GM12878 (cell line): ENCODE results near the gene FN3K.

ENCODE experiments used
- BRCA1 ChIP-seq: IDR thresholded peaks from 2 replicates; pipeline ENCODE4 v1.6.1; 2011; ENCODE audit warnings: low read depth, low read length, improper control_type of control experiment
- FOXK2 ChIP-seq: fragments of 450-650 bp; IDR thresholded peaks from 2 replicates; pipeline ENCODE4 v1.6.1; 2017; ENCODE audit warnings: mild to moderate bottlenecking, moderate library complexity
- FOXM1 ChIP-seq: IDR thresholded peaks from 2 replicates; pipeline ENCODE4 v1.6.1; 2012; ENCODE audit warnings: low read depth, mild to moderate bottlenecking, inconsistent platforms, low read length, moderate library complexity
- KDM1A ChIP-seq: fragments of 200-600 bp; sonication (generic); IDR thresholded peaks from 2 replicates; pipeline ENCODE4 v1.6.1; 2016; ENCODE audit warnings: borderline replicate concordance
- POLR2A ChIP-seq: IDR thresholded peaks from 2 replicates; pipeline ENCODE4 v1.6.1; 2011; ENCODE audit warnings: low read depth, mild to moderate bottlenecking, low read length
- TF ChIP-seq, protein P1 (sequence below), 3 experiments: IDR thresholded peaks in 2 of 3; conservative IDR thresholded peaks in 1 of 3; 2 replicates each; pipeline ENCODE4 v1.5.1; 2011; ENCODE audit warnings: low read depth in 3 of 3, low read length in 3 of 3, mild to moderate bottlenecking in 3 of 3, control low read depth in 2 of 3, moderate library complexity in 2 of 3, inconsistent platforms in 1 of 3, mixed read lengths in 1 of 3; ENCODE audit not compliant: control insufficient read depth in 2 of 3, insufficient read depth in 1 of 3; ENCODE audit errors: extremely low read depth in 1 of 3
- TF ChIP-seq, protein P2 (sequence below): fragments of 450-650 bp; formaldehyde crosslinking; IDR thresholded peaks from 2 replicates; pipeline ENCODE4 v1.4.0; 2020; ENCODE audit warnings: mild to moderate bottlenecking, moderate library complexity

DNA sequence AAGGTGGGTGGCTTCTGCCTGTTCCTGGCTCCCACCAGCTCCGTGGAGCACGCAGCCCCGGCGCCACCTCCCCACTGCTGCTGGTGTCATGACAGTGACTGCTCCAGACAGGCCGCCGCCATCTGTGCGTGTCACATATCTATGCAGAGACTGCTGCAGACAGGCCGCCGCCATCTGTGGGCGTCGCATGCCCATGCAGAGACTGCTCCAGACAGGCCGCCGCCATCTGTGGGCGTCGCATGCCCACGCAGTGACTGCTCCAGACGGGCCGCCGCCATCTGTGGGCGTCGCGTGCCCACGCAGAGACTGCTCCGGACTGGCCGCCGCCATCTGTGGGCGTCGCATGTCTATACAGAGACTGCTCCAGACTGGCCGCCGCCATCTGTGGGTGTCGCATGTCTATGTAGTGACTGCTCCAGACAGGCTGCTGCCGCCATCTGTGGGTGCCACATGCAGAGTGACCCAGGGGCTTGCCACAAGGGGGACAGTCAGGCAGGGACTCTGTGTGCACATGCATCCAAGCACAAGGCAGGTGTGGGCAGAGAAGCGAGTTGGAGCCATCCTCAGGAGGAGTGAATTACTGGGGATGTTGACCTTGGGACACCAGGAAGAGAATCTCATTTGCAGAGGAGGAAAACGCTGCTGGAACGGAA, 22.2 kb upstream of the FN3K start:
- TF ChIP-seq FOXM1 (no peak), KDM1A (no peak), BRCA1 (no peak), FOXK2 (no peak), POLR2A (no peak)
- TF ChIP-seq, protein P1, sequence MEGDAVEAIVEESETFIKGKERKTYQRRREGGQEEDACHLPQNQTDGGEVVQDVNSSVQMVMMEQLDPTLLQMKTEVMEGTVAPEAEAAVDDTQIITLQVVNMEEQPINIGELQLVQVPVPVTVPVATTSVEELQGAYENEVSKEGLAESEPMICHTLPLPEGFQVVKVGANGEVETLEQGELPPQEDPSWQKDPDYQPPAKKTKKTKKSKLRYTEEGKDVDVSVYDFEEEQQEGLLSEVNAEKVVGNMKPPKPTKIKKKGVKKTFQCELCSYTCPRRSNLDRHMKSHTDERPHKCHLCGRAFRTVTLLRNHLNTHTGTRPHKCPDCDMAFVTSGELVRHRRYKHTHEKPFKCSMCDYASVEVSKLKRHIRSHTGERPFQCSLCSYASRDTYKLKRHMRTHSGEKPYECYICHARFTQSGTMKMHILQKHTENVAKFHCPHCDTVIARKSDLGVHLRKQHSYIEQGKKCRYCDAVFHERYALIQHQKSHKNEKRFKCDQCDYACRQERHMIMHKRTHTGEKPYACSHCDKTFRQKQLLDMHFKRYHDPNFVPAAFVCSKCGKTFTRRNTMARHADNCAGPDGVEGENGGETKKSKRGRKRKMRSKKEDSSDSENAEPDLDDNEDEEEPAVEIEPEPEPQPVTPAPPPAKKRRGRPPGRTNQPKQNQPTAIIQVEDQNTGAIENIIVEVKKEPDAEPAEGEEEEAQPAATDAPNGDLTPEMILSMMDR (IDR thresholded peaks at IDR 0.05 in 2 of 3, conservative IDR thresholded peaks at IDR 0.05 in 1 of 3; ENCODE audit: control insufficient read depth in 2 of 3, extremely low read depth in 1 of 3, insufficient read depth in 1 of 3, low read depth in 3 of 3, low read length in 3 of 3) = no peak
- TF ChIP-seq, protein P2, sequence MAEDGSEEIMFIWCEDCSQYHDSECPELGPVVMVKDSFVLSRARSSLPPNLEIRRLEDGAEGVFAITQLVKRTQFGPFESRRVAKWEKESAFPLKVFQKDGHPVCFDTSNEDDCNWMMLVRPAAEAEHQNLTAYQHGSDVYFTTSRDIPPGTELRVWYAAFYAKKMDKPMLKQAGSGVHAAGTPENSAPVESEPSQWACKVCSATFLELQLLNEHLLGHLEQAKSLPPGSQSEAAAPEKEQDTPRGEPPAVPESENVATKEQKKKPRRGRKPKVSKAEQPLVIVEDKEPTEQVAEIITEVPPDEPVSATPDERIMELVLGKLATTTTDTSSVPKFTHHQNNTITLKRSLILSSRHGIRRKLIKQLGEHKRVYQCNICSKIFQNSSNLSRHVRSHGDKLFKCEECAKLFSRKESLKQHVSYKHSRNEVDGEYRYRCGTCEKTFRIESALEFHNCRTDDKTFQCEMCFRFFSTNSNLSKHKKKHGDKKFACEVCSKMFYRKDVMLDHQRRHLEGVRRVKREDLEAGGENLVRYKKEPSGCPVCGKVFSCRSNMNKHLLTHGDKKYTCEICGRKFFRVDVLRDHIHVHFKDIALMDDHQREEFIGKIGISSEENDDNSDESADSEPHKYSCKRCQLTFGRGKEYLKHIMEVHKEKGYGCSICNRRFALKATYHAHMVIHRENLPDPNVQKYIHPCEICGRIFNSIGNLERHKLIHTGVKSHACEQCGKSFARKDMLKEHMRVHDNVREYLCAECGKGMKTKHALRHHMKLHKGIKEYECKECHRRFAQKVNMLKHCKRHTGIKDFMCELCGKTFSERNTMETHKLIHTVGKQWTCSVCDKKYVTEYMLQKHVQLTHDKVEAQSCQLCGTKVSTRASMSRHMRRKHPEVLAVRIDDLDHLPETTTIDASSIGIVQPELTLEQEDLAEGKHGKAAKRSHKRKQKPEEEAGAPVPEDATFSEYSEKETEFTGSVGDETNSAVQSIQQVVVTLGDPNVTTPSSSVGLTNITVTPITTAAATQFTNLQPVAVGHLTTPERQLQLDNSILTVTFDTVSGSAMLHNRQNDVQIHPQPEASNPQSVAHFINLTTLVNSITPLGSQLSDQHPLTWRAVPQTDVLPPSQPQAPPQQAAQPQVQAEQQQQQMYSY (CRISPR knock-in tag) = no peak
